Kidney (tissue), 14 donors: ENCODE results near the gene RBM14. TPM values are rescaled to one million over a fixed set of nuclear protein-coding genes. Genes with fewer than 3 reads are reported as not detected.

Experiments used
- DNase-seq, 5 donors: peaks; one replicate each; pipeline ENCODE4 v3.0.0-alpha.2; 2013 to 2020
- FAIRE-seq: peaks from 2 replicates; lab custom pipeline; 2012; peaks lifted over from hg19 to GRCh38; lab: Jason Lieb, UNC
- H3K27ac ChIP-seq, 2 donors: one replicate each; pipeline ENCODE4 v1.7.0; 2013; ENCODE audit warnings: low read depth in 2 of 2, low read length in 2 of 2, inconsistent platforms in 1 of 2
- H3K27me3 ChIP-seq: one replicate; pipeline ENCODE4 v1.7.1; 2013; ENCODE audit warnings: low read length, inconsistent platforms; ENCODE audit not compliant: control insufficient read depth, insufficient read depth
- H3K36me3 ChIP-seq, 3 donors: one replicate each; pipeline versions ENCODE4 v1.7.0 to v1.7.1; 2013; ENCODE audit warnings: low read length in 3 of 3, control low read depth in 1 of 3, inconsistent platforms in 1 of 3; ENCODE audit not compliant: insufficient read depth in 3 of 3, control insufficient read depth in 2 of 3
- H3K4me1 ChIP-seq, 3 donors: one replicate each; pipeline versions ENCODE4 v1.7.0 to v1.7.1; 2013; ENCODE audit warnings: low read length in 3 of 3, inconsistent platforms in 1 of 3, low read depth in 1 of 3; ENCODE audit not compliant: control insufficient read depth in 2 of 3, insufficient read depth in 2 of 3
- H3K4me3 ChIP-seq, 3 donors: one replicate each; pipeline versions ENCODE4 v1.7.0 to v1.8.1; 2013; ENCODE audit warnings: low read length in 3 of 3, control low read depth in 1 of 3, inconsistent platforms in 1 of 3
- H3K9ac ChIP-seq, 3 donors: one replicate each; pipeline versions ENCODE4 v1.7.0 to v1.7.1; 2013; ENCODE audit warnings: low read length in 3 of 3, control low read depth in 1 of 3, inconsistent platforms in 1 of 3
- H3K9me3 ChIP-seq, 3 donors: one replicate each; pipeline versions ENCODE4 v1.7.0 to v1.7.1; 2013; ENCODE audit warnings: low read length in 3 of 3, control low read depth in 1 of 3, inconsistent platforms in 1 of 3; ENCODE audit not compliant: control insufficient read depth in 2 of 3, insufficient read depth in 1 of 3
- intact Hi-C: fragments of 100-400 bp; cut with DNase I; formaldehyde crosslinking; loops from one replicate; pipeline ENCODE4 v1.11.1; 2022
- polyA plus RNA-seq: library from polyadenylated mRNA; stranded (reverse); fragments of 350-450 nt; fragmentation: Illumina TruSeq; extraction: RNeasy Lipid Tissue Mini Kit (QIAGEN cat#74804); gene quantifications from one replicate; pipeline ENCODE4 v1.2.3, GENCODE V29; 2014; ENCODE audit warnings: low read depth, low replicate concordance; ENCODE audit not compliant: insufficient read depth
- total RNA-seq: library from RNA; stranded (reverse); fragmentation: NEBNext Ultra II Directional; extraction: Animal tissue kit (Norgen Biotek cat#: 25700); gene quantifications from one replicate; pipeline ENCODE4 v1.2.1, GENCODE V29; 2021
- TF ChIP-seq, protein P1 (sequence below): IDR thresholded peaks from 3 replicates; pipeline ENCODE4 v1.5.1; 2012; ENCODE audit warnings: mild to moderate bottlenecking, moderate library complexity, borderline replicate concordance; ENCODE audit not compliant: insufficient read depth; ENCODE audit errors: extremely low read depth
- donor health status: control.
- donor health status: control.
- donor health status: control.
- donor health status: control.
- donor health status: control.
- donor health status: DM: yes; HTN: yes; CAD: no.
- donor health status: Normal renal cell carcinoma (clear cell type).

RBM14 gene
- total and polyA plus RNA-seq, 2 donors from 2014 or later: 35.9 to 80.6 TPM

DNA sequence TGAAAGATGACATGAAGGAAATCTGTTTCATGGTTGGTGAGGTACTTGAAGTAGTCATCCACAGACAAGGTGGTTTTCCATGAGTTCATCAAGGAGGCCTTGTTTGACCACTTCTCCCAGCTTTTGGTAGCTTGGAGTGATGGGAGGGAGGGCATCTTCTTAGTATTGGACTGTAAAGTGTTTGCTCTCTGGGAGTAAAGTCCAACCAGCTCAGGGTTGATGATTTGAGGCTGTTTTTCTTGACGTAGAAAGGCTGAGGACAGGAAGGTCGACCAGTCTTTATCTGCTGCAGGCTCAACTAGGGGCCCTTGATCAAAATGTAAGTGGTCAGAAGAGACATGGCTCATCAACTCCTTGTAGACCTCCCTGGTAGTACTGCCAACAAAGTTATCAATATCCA lies 25.3 kb upstream of the RBM14 start:
- DNase-seq (no peak), FAIRE-seq (no peak)
- TF ChIP-seq, protein P1, sequence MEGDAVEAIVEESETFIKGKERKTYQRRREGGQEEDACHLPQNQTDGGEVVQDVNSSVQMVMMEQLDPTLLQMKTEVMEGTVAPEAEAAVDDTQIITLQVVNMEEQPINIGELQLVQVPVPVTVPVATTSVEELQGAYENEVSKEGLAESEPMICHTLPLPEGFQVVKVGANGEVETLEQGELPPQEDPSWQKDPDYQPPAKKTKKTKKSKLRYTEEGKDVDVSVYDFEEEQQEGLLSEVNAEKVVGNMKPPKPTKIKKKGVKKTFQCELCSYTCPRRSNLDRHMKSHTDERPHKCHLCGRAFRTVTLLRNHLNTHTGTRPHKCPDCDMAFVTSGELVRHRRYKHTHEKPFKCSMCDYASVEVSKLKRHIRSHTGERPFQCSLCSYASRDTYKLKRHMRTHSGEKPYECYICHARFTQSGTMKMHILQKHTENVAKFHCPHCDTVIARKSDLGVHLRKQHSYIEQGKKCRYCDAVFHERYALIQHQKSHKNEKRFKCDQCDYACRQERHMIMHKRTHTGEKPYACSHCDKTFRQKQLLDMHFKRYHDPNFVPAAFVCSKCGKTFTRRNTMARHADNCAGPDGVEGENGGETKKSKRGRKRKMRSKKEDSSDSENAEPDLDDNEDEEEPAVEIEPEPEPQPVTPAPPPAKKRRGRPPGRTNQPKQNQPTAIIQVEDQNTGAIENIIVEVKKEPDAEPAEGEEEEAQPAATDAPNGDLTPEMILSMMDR: no peak
- Histone ChIP-seq H3K27me3 (no peaks in the 10 kb centered on the region), H3K27ac (no peak overlapping the region), H3K36me3 (no peaks in the 10 kb centered on the region), H3K9me3 (no peaks in the 10 kb centered on the region), H3K4me3 (no peak overlapping the region), H3K4me1 (peaks cover 0 to 24% (median 20%) of the 10 kb centered on the region in 3 donors), H3K9ac (no peak overlapping the region)
- intact Hi-C loops: no loop called here

DNA sequence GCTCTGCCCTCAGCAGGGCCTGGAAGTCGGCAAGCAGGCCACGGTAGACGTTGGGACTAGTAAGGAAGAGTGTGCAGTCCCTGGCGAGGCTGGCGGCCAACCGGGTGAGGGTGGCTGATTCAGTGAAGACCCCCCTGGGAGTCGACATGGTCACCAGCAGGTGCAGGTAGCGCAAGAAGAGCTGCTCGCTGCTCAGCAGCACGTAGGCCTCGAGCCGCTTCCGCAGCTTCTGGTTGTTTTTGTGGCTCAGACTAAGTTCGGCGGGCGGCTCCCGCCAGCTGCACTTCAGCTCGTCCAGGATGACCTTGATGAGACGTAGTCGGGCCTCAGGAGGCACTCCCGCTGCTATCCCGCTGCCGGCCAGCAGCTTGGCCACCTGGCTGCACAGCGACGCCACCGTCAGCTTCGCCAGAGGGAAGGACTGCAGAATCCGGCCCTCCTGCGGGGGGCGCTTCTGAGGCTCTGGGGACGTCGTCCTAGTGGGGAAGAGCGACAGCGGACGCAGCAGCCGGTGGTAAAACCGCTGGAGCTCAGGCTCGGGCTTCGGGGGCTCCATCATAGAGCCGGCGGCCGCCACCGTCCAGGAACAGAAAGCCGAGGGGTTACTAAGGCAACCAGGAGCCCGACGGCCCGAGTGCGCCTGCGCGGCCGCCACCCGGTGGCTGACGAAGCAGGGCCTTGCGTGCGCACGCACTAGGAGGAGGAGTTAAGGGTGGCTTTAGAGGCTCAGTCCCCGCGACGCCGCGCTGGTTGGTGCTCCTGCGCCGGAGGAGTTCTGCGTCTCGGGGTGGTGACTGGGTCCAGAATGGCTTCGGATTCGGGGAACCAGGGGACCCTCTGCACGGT lies 23.8 kb upstream of the RBM14 start, which contains the start of the genes CCDC87 and CCS:
Gene CCDC87, minus strand, starts transcription at position 607 of the 846 bp plus-strand sequence. Its CDS starts 48 bp downstream, at position 559.
Gene CCS, plus strand, starts transcription at position 729 of the 846 bp plus-strand sequence. Its CDS starts 77 bp downstream, at position 806.
- TF ChIP-seq, protein P1: peak; percentile 41
- Histone ChIP-seq H3K4me1 (peaks cover 0 to 24% (median 20%) of the 10 kb centered on the region in 3 donors), H3K27ac (peak within 1 kb of the TSS; percentile 60 to 81), H3K27me3 (no peaks in the 10 kb centered on the region), H3K9ac (peak within 1 kb of the TSS; percentile 30 to 90 (median 81)), H3K36me3 (no peaks in the 10 kb centered on the region), H3K9me3 (no peaks in the 10 kb centered on the region), H3K4me3 (peak within 1 kb of the TSS; percentile 68 to 90 (median 72))
- FAIRE-seq: no peak
- DNase-seq: peak; percentile 95 to 99 (median 97)
- intact Hi-C loops: no loop called here

- intact Hi-C loops: no loop called here
- TF ChIP-seq, protein P1: no peak
- peak overlapping the region; percentile 45 to 81 for H3K27ac ChIP-seq
- H3K4me1 ChIP-seq: peaks cover 0 to 24% (median 20%) of the 10 kb centered on the region in 3 donors
- no peaks in the 10 kb centered on the region for H3K36me3 ChIP-seq
- peak overlapping the region; percentile 68 to 90 (median 70) for H3K4me3 ChIP-seq
- H3K27me3 ChIP-seq: no peaks in the 10 kb centered on the region
- FAIRE-seq: no peak
- DNase-seq: no peak
- H3K9ac ChIP-seq: peak overlapping the region; percentile 30 to 90 (median 81)
- no peaks in the 10 kb centered on the region for H3K9me3 ChIP-seq
These were observed 23.2 kb upstream of the RBM14 start for GRCh38 chr11:66593303-66593635.
